PC-9 (cell line): ENCODE data around the gene FMO4. TPM values are rescaled to one million over a fixed set of nuclear protein-coding genes. Genes with fewer than 3 reads are reported as not detected.
A peak's percentile ranks its signal among the peaks of the same experiment; 100 is the strongest.

Experiments used
- Bru-seq: library from RNA; stranded (reverse); fragments of 400-500 nt; gene quantifications from one replicate; lab custom pipeline; 2021; lab: Mats Ljungman, UMichigan
- BruChase-seq, 2 experiments: library from RNA; stranded (reverse); fragments of 400-500 nt; gene quantifications; one replicate each; lab custom pipeline; 2021; lab: Mats Ljungman, UMichigan
- BruUV-seq: library from RNA; stranded (reverse); fragments of 400-500 nt; replicated peaks from 2 replicates; lab custom pipeline; 2021; lab: Mats Ljungman, UMichigan
- CTCF ChIA-PET: fragments of 300-600 bp; sonication (Branson Sonifier 250); formaldehyde crosslinking; loops from one replicate; lab custom pipeline; 2022; ENCODE audit warnings: antibody characterized with exemption; lab: Charles Lee
- POLR2A ChIA-PET: fragments of 300-600 bp; sonication (Branson Sonifier 250); formaldehyde crosslinking; loops from one replicate; lab custom pipeline; 2022; ENCODE audit warnings: antibody characterized with exemption; ENCODE audit not compliant: unreplicated experiment; lab: Charles Lee
- DNase-seq, 2 experiments: peaks; one replicate each; pipeline versions ENCODE4 v3.0.0 to v3.0.0-alpha.2; 2015 to 2022; ENCODE audit warnings: mixed read lengths in 1 of 2
- H2AFZ ChIP-seq: fragments of 200-600 bp; sonication (generic); 2 replicates; pipeline ENCODE4 v1.8.1; 2017; ENCODE audit warnings: antibody characterized with exemption
- H3F3A ChIP-seq: fragments of 200-600 bp; sonication (generic); 2 replicates; pipeline ENCODE4 v1.8.1; 2017; ENCODE audit warnings: antibody characterized with exemption, mild to moderate bottlenecking, low read depth; ENCODE audit not compliant: insufficient read depth
- H3K27ac ChIP-seq: fragments of 200-600 bp; sonication (generic); 2 replicates; pipeline ENCODE4 v1.6.1; 2016; ENCODE audit warnings: mixed run types
- H3K27me3 ChIP-seq: fragments of 200-600 bp; sonication (generic); 2 replicates; pipeline ENCODE4 v1.6.1; 2016; ENCODE audit warnings: low read depth, mixed run types; ENCODE audit not compliant: insufficient read depth
- H3K36me3 ChIP-seq: fragments of 200-600 bp; sonication (generic); 2 replicates; pipeline ENCODE4 v1.6.1; 2016; ENCODE audit warnings: low read depth, mixed run types
- H3K4me1 ChIP-seq: fragments of 200-600 bp; sonication (generic); replicated peaks from 2 replicates; pipeline ENCODE4 v1.6.1; 2016; ENCODE audit warnings: mixed run types; ENCODE audit not compliant: insufficient read depth
- H3K4me2 ChIP-seq: fragments of 200-600 bp; sonication (generic); 2 replicates; pipeline ENCODE4 v1.6.1; 2017; ENCODE audit warnings: mixed run types
- H3K4me3 ChIP-seq: fragments of 200-600 bp; sonication (generic); 2 replicates; pipeline ENCODE4 v1.6.1; 2016; ENCODE audit warnings: mixed run types
- H3K79me2 ChIP-seq: fragments of 200-600 bp; sonication (generic); 2 replicates; pipeline ENCODE4 v1.6.1; 2017; ENCODE audit warnings: low read depth, mixed run types
- H3K9me2 ChIP-seq: fragments of 200-600 bp; sonication (generic); 2 replicates; pipeline ENCODE4 v1.8.1; 2017; ENCODE audit warnings: mild to moderate bottlenecking; ENCODE audit not compliant: insufficient read depth
- H3K9me3 ChIP-seq: fragments of 200-600 bp; sonication (generic); 2 replicates; pipeline ENCODE4 v1.8.1; 2016; ENCODE audit warnings: low read depth; ENCODE audit not compliant: insufficient read depth
- H4K20me1 ChIP-seq: fragments of 200-600 bp; sonication (generic); 2 replicates; pipeline ENCODE4 v1.8.1; 2017; ENCODE audit not compliant: insufficient read depth
- CTCF ChIP-seq: fragments of 200-600 bp; sonication (generic); conservative IDR thresholded peaks from 2 replicates; pipeline ENCODE4 v1.6.1; 2017; ENCODE audit warnings: mixed run types, antibody characterized with exemption, mild to moderate bottlenecking, moderate library complexity
- EZH2 ChIP-seq: fragments of 200-600 bp; sonication (generic); IDR thresholded peaks from 2 replicates; pipeline ENCODE4 v1.8.0; 2017; ENCODE audit warnings: antibody characterized with exemption, low read depth
- intact Hi-C: fragments of 100-400 bp; cut with micrococcal nuclease; formaldehyde crosslinking; loops from one replicate; pipeline ENCODE4 v1.10.0; 2022; ENCODE audit not compliant: unreplicated experiment
- long read RNA-seq: library from polyadenylated mRNA; stranded (forward); transcript quantifications from one replicate; pipeline ENCODE4 v2.0.0, GENCODE V29; 2022
- total RNA-seq: library from RNA; stranded (reverse); gene quantifications from 2 replicates; pipeline ENCODE4 v1.2.3, GENCODE V29; 2021

Gene FMO4
- 0.28 and 0.61 TPM in 2 replicates for total RNA-seq
- percentile 21 among the genes with signal in this experiment for Bru-seq, nascent RNA
- BruChase-seq, experiment 1, labeled RNA remaining after a 2-hour chase: percentile 20 among the genes with signal in this experiment
- BruChase-seq, experiment 2, labeled RNA remaining after a 6-hour chase: percentile 16 among the genes with signal in this experiment
- long read RNA-seq, partial matches to known transcripts: 0 of 2 reads
- long read RNA-seq, other reads (novel, unspliced or antisense): 0 of 2 reads

- no peak within 1 kb of the TSS for H3K27ac ChIP-seq
Measured at GRCh38 chr1:171313835-171314320, at the start of gene FMO4. Gene FMO4, plus strand, starts transcription at chr1:171314183. Its CDS starts 5,643 bp downstream, at chr1:171319826.

GRCh38 chr1:171265686-171266085, 48.3 kb upstream of the FMO4 start:
- Histone ChIP-seq H3K9me2 (no peaks in the 10 kb centered on the region), H2AFZ (no peak overlapping the region), H3K27ac (no peak overlapping the region), H3K4me2 (no peak overlapping the region), H4K20me1 (no peaks in the 10 kb centered on the region), H3K4me3 (no peak overlapping the region), H3K9me3 (no peaks in the 10 kb centered on the region), H3K4me1 (no peaks in the 10 kb centered on the region), H3F3A (no peaks in the 10 kb centered on the region), H3K36me3 (no peaks in the 10 kb centered on the region), H3K27me3 (no peaks in the 10 kb centered on the region), H3K79me2 (no peaks in the 10 kb centered on the region)
- ChIA-PET CTCF (no interaction called here), POLR2A (no interaction called here)
- TF ChIP-seq EZH2 (no peak), CTCF (no peak)
- intact Hi-C loops: no loop called here
- DNase-seq: no peak
- no TSS peak for BruUV-seq

More at GRCh38 chr1:171313835-171314320, at the start of gene FMO4:
- Histone ChIP-seq H3K36me3 (no peaks in the 10 kb centered on the region), H3K27me3 (peaks cover 8% of the 10 kb centered on the region; the same call in 1 of the 2 replicates), H3K4me2 (peak within 1 kb of the TSS; percentile 43; the same call in 1 of the 2 replicates), H3K9me3 (no peaks in the 10 kb centered on the region), H3K4me1 (no peaks in the 10 kb centered on the region), H4K20me1 (no peaks in the 10 kb centered on the region), H3K79me2 (no peaks in the 10 kb centered on the region), H3K9me2 (no peaks in the 10 kb centered on the region), H3F3A (peaks cover 8% of the 10 kb centered on the region; the same call in 1 of the 2 replicates), H3K4me3 (peak within 1 kb of the TSS; percentile 7; the same call in 1 of the 2 replicates), H2AFZ (0 out of 2 replicates have a peak within 1 kb of the TSS, but pooled peaks have one; percentile 34)
- POLR2A ChIA-PET: interaction anchor here (0.5 kb wide), 2 partner anchors 23 to 383 kb away, joined by 4 to 6 read pairs; no protein-coding TSS in a partner anchor
- intact Hi-C loops: loop anchor here (10.0 kb wide), 1 partner anchor 171 kb away; the partner anchor contains the start of gene PRRC2C
- TF ChIP-seq EZH2: no peak
- peak; percentile 73 for TF ChIP-seq CTCF
- BruUV-seq: no TSS peak
- peak; percentile 62 to 85 for DNase-seq
- CTCF ChIA-PET: interaction anchor here (0.6 to 1.8 kb wide), 6 partner anchors 9 to 1385 kb away, joined by 3 to 10 read pairs (median 3); no protein-coding TSS in a partner anchor

- POLR2A ChIA-PET: no interaction called here
- no peaks in the 10 kb centered on the region for H3K27me3 ChIP-seq
- H4K20me1 ChIP-seq: no peaks in the 10 kb centered on the region
- no peak overlapping the region for H3K4me3 ChIP-seq
- DNase-seq: no peak
- H3K79me2 ChIP-seq: no peaks in the 10 kb centered on the region
- H3K9me3 ChIP-seq: no peaks in the 10 kb centered on the region
- H3K4me2 ChIP-seq: no peak overlapping the region
- CTCF ChIA-PET: no interaction called here
- intact Hi-C loops: no loop called here
- H3K4me1 ChIP-seq: no peaks in the 10 kb centered on the region
- H3K9me2 ChIP-seq: no peaks in the 10 kb centered on the region
- TF ChIP-seq EZH2 (no peak), CTCF (no peak)
- BruUV-seq: no TSS peak
- H2AFZ ChIP-seq: no peak overlapping the region
- H3K36me3 ChIP-seq: no peaks in the 10 kb centered on the region
- H3K27ac ChIP-seq: no peak overlapping the region
- no peaks in the 10 kb centered on the region for H3F3A ChIP-seq
Measured at GRCh38 chr1:171266930-171267329, 47.1 kb upstream of the FMO4 start.
